ENCODE measurements around the gene CMPK1.

DNA sequence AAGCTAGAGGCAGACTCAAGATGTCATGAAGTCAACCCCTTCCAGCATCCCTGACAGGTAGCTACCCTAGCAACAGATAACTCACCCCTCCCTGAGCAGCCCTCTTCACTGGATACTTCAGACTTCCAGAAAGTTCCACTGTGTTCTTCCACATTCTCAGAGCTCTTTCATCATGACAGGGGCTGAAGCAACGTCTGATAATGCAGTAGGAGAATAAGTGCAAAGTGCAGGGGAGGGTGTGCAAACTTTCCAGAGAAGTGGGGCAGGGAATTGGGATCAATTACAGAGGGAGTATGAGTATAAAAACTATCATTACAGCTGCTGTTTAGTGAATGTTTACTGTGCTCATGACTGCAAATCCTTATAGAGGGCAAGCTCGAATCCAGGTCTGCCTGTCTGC is 56.1 kb downstream of the CMPK1 start:
- TF ChIP-seq, protein P1, sequence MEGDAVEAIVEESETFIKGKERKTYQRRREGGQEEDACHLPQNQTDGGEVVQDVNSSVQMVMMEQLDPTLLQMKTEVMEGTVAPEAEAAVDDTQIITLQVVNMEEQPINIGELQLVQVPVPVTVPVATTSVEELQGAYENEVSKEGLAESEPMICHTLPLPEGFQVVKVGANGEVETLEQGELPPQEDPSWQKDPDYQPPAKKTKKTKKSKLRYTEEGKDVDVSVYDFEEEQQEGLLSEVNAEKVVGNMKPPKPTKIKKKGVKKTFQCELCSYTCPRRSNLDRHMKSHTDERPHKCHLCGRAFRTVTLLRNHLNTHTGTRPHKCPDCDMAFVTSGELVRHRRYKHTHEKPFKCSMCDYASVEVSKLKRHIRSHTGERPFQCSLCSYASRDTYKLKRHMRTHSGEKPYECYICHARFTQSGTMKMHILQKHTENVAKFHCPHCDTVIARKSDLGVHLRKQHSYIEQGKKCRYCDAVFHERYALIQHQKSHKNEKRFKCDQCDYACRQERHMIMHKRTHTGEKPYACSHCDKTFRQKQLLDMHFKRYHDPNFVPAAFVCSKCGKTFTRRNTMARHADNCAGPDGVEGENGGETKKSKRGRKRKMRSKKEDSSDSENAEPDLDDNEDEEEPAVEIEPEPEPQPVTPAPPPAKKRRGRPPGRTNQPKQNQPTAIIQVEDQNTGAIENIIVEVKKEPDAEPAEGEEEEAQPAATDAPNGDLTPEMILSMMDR (IDR thresholded peaks at IDR 0.05): no peak
- TF ChIP-seq POLR2A (IDR thresholded peaks at IDR 0.05) (no peak), EP300 (IDR thresholded peaks at IDR 0.05) (no peak)

Measured in ovary (tissue), 3 donors.